ENCODE measurements around the gene PCYT1B. TPM values are rescaled to one million over a fixed set of nuclear protein-coding genes. Genes with fewer than 3 reads are reported as not detected.
A peak's percentile ranks its signal among the peaks of the same experiment; 100 is the strongest.

The PCYT1B gene
- total RNA-seq, 6 donors from 2014 or later, result 0.43 to 2.2 (median 0.79) TPM

DNA sequence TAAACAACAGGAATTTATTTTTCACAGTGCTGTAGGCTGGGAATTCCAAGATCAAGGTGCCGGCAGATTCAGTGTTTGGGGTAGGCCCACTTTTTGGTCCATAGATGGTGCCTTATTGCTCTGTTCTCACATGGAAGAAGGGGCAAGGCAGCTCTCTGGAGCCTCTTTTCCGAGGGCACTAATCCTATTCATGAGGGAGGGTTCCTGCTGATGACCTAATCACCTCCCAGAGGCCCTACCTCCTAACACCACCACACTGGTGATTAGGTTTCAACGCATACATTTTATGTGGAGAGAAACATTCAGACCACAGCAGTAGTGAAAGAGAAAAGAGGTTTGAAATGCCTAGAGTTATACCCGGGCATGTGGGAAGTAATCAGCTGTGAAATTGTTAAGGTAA is 45.2 kb upstream of the PCYT1B start:
- no peak for DNase-seq
- H3K27ac ChIP-seq, result no peak overlapping the region
- ATAC-seq (ENCODE audit: low FRiP score in 2 of 2), result no peak

GRCh38 chrX:24684048-24684447 is 36.9 kb upstream of the PCYT1B start:
- no peaks in the 10 kb centered on the region for H3K9me3 ChIP-seq
- H3K4me1 ChIP-seq, result no peaks in the 10 kb centered on the region
- H3K27ac ChIP-seq, result no peak overlapping the region
- H3K36me3 ChIP-seq, result no peaks in the 10 kb centered on the region
- H3K4me3 ChIP-seq, result no peak overlapping the region
- WGBS, 2 donors, result 75 to 93% methylated on average over 2 of the region's 2 CpGs
- ATAC-seq (ENCODE audit: low FRiP score in 2 of 2) (no peak), DNase-seq (no peak)
- H3K27me3 ChIP-seq, result no peaks in the 10 kb centered on the region
- TF ChIP-seq POLR2AphosphoS5 (IDR thresholded peaks at IDR 0.05) (no peak), CTCF (IDR thresholded peaks at IDR 0.05) (no peak), POLR2A (IDR thresholded peaks at IDR 0.05) (no peak), EP300 (IDR thresholded peaks at IDR 0.05) (no peak)

More for the DNA sequence above, 45.2 kb upstream of the PCYT1B start:
- Histone ChIP-seq H3K27me3 (no peaks in the 10 kb centered on the region), H3K4me1 (peaks cover 0 to 4% (median 2%) of the 10 kb centered on the region in 4 donors), H3K4me3 (no peak overlapping the region), H3K9me3 (no peaks in the 10 kb centered on the region), H3K36me3 (no peaks in the 10 kb centered on the region)
- 77 to 82% methylated on average over 4 of the region's 4 CpGs for WGBS, 2 donors
- TF ChIP-seq POLR2AphosphoS5 (IDR thresholded peaks at IDR 0.05), result no peak
- TF ChIP-seq EP300 (IDR thresholded peaks at IDR 0.05), result no peak
- no peak for TF ChIP-seq POLR2A (IDR thresholded peaks at IDR 0.05)
- TF ChIP-seq CTCF (IDR thresholded peaks at IDR 0.05), result no peak

DNA sequence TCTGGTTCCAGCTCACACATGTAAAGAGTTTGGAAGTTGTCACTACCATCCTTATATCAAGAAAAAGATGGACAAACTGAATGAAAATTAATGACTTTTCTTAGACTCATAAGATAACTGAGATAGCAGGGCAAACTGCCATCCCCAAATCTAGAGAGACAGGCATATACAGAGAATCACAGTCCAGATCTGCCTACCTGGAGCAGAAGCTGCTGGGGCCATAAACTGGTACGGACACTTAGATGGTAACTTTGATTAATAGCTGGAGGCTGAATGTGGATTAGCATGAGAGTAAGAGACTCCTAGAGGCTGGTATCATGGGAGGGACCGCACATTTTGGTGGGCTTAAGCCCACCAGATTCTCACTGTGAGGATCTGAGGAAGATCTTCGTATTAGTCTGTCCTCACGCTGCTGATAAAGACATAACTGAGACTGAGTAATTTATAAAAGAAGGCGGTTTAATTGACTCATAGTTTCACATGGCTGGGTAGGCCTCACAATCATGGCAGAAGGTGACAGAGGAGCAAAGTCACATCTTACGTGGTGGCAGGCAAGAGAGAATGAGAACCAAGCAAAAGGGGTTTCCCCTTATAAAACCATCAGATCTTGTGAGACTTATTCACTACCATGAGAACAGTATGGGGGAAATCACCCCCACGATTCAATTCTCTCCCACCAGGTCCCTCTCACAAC is 35.7 kb upstream of the PCYT1B start:
- Histone ChIP-seq H3K27ac (no peak overlapping the region), H3K27me3 (no peaks in the 10 kb centered on the region), H3K36me3 (no peaks in the 10 kb centered on the region), H3K4me1 (no peaks in the 10 kb centered on the region), H3K4me3 (no peak overlapping the region), H3K9me3 (no peaks in the 10 kb centered on the region)
- TF ChIP-seq POLR2AphosphoS5 (IDR thresholded peaks at IDR 0.05) (no peak), EP300 (IDR thresholded peaks at IDR 0.05) (no peak), CTCF (IDR thresholded peaks at IDR 0.05) (no peak), POLR2A (IDR thresholded peaks at IDR 0.05) (no peak)
- DNase-seq, result no peak
- no peak for ATAC-seq (ENCODE audit: low FRiP score in 2 of 2)
- 83 to 95% methylated on average over 6 to 7 of the region's 7 CpGs for WGBS, 2 donors

- TF ChIP-seq POLR2A (IDR thresholded peaks at IDR 0.05) (no peak), CTCF (IDR thresholded peaks at IDR 0.05) (peak in 4 of 6 experiments; percentile 13 to 50 (median 27))
- DNase-seq (no peak), ATAC-seq (ENCODE audit: low FRiP score in 2 of 2) (no peak)
- H3K4me3 ChIP-seq, result no peak overlapping the region
- no peak overlapping the region for H3K27ac ChIP-seq
- WGBS, 2 donors, result 25 to 27% methylated on average over 4 to 5 of the region's 5 CpGs
- H3K27me3 ChIP-seq, result no peaks in the 10 kb centered on the region
- H3K4me1 ChIP-seq, result no peaks in the 10 kb centered on the region
- no peaks in the 10 kb centered on the region for H3K36me3 ChIP-seq
- no peaks in the 10 kb centered on the region for H3K9me3 ChIP-seq
Observed at GRCh38 chrX:24676403-24677024, 29.4 kb upstream of the PCYT1B start.

DNA sequence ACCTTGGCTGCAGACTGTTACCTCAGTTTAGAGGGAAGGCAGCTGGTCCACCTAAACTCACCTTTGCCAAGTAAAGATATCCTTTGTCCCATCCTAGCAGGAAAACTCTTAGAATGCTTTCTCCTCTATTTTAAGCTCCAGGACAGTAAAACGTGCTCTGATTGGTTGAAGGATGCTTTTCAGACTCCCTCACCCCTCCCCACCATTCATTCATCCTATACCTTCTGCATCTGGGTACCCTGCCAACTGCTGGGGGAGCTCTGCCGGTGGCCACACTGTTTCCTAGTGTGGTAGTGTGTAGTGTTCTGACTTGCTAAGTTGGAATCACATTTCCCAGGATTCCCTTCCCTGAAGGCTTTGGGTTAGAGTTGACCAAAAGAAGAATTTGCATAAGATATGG is 26.3 kb upstream of the PCYT1B start:
- no peaks in the 10 kb centered on the region for H3K36me3 ChIP-seq
- no peaks in the 10 kb centered on the region for H3K27me3 ChIP-seq
- TF ChIP-seq CTCF (IDR thresholded peaks at IDR 0.05), result no peak
- TF ChIP-seq POLR2A (IDR thresholded peaks at IDR 0.05), result no peak
- no peak for TF ChIP-seq EP300 (IDR thresholded peaks at IDR 0.05)
- no peak for TF ChIP-seq POLR2AphosphoS5 (IDR thresholded peaks at IDR 0.05)
- no peaks in the 10 kb centered on the region for H3K4me1 ChIP-seq
- 48 to 62% methylated on average over 2 of the region's 2 CpGs for WGBS, 2 donors
- H3K27ac ChIP-seq, result no peak overlapping the region
- H3K9me3 ChIP-seq, result no peaks in the 10 kb centered on the region
- DNase-seq (no peak), ATAC-seq (ENCODE audit: low FRiP score in 2 of 2) (no peak)
- no peak overlapping the region for H3K4me3 ChIP-seq
